DOHH2 (cell line): ENCODE results near the gene PRELP.

Source experiments
- H3F3A ChIP-seq: fragments of 200-600 bp; sonication (generic), shearing (Covaris generic); 2 replicates; pipeline ENCODE4 v1.6.0; 2016; ENCODE audit warnings: antibody characterized with exemption, mild to moderate bottlenecking; ENCODE audit not compliant: control insufficient read depth, insufficient read depth
- H3K27ac ChIP-seq: fragments of 200-600 bp; sonication (generic); 2 replicates; pipeline ENCODE4 v1.5.1; 2014; ENCODE audit warnings: low read depth, mild to moderate bottlenecking, low read length, moderate library complexity
- H3K27me3 ChIP-seq: fragments of 200-600 bp; sonication (generic); 2 replicates; pipeline ENCODE4 v1.6.1; 2014; ENCODE audit warnings: mild to moderate bottlenecking, low read length, mixed read lengths; ENCODE audit not compliant: control insufficient read depth
- H3K36me3 ChIP-seq: fragments of 200-600 bp; sonication (generic); 2 replicates; pipeline ENCODE4 v1.6.1; 2014; ENCODE audit warnings: mild to moderate bottlenecking, low read length, moderate library complexity, mixed read lengths; ENCODE audit not compliant: control insufficient read depth
- H3K4me1 ChIP-seq: fragments of 200-600 bp; sonication (generic); 2 replicates; pipeline ENCODE4 v1.6.1; 2014; ENCODE audit warnings: mild to moderate bottlenecking, low read length, mixed read lengths; ENCODE audit not compliant: control insufficient read depth
- H3K4me2 ChIP-seq: fragments of 200-600 bp; sonication (generic); 2 replicates; pipeline ENCODE4 v1.6.0; 2014; ENCODE audit warnings: mild to moderate bottlenecking, low read length, moderate library complexity
- H3K4me3 ChIP-seq: fragments of 200-600 bp; sonication (generic); 2 replicates; pipeline ENCODE4 v1.5.1; 2014; ENCODE audit warnings: mild to moderate bottlenecking, low read length, mixed read lengths
- H3K79me2 ChIP-seq: fragments of 200-600 bp; sonication (generic); 2 replicates; pipeline ENCODE4 v1.6.1; 2014; ENCODE audit warnings: mild to moderate bottlenecking, low read length, mixed read lengths; ENCODE audit not compliant: control insufficient read depth
- H3K9me2 ChIP-seq: fragments of 200-600 bp; sonication (generic); replicated peaks from 2 replicates; pipeline ENCODE4 v1.6.1; 2014; ENCODE audit warnings: mild to moderate bottlenecking, low read length, mixed read lengths; ENCODE audit not compliant: control insufficient read depth
- H3K9me3 ChIP-seq: fragments of 200-600 bp; sonication (generic); 2 replicates; pipeline ENCODE4 v1.6.1; 2014; ENCODE audit warnings: antibody characterized with exemption, low read length, mixed read lengths; ENCODE audit not compliant: control insufficient read depth, insufficient read depth
- H4K20me1 ChIP-seq: fragments of 200-600 bp; sonication (generic); 2 replicates; pipeline ENCODE4 v1.6.0; 2014; ENCODE audit warnings: low read depth, mild to moderate bottlenecking, antibody characterized with exemption, low read length, moderate library complexity; ENCODE audit not compliant: control insufficient read depth, insufficient read depth
- CTCF ChIP-seq: fragments of 200-600 bp; sonication (generic); IDR thresholded peaks from one replicate; pipeline ENCODE4 v1.5.1; 2014; ENCODE audit warnings: antibody characterized with exemption, mild to moderate bottlenecking, low read depth, low read length; ENCODE audit not compliant: poor library complexity, severe bottlenecking
- EZH2phosphoT487 ChIP-seq: fragments of 200-600 bp; sonication (generic); IDR thresholded peaks from 2 replicates; pipeline ENCODE4 v1.6.1; 2017; ENCODE audit warnings: borderline replicate concordance, mild to moderate bottlenecking, antibody characterized with exemption, low read length, moderate library complexity, mixed read lengths

Gene PRELP

GRCh38 chr1:203504400-203505250, 29.0 kb downstream of the PRELP start:
- Histone ChIP-seq H3K4me2 (no peak overlapping the region), H3K27ac (no peak overlapping the region), H3K79me2 (no peaks in the 10 kb centered on the region), H3K4me1 (no peaks in the 10 kb centered on the region), H3K9me3 (no peaks in the 10 kb centered on the region), H3K27me3 (peaks cover 11% of the 10 kb centered on the region), H3K4me3 (no peak overlapping the region), H4K20me1 (no peaks in the 10 kb centered on the region), H3K36me3 (no peaks in the 10 kb centered on the region), H3K9me2 (no peaks in the 10 kb centered on the region), H3F3A (no peaks in the 10 kb centered on the region)
- TF ChIP-seq EZH2phosphoT487 (no peak), CTCF (peak; percentile 91)

- peaks cover 11% of the 10 kb centered on the region for H3K27me3 ChIP-seq
- TF ChIP-seq CTCF, result no peak
- TF ChIP-seq EZH2phosphoT487, result no peak
Observed at GRCh38 chr1:203505526-203506204, 30.1 kb downstream of the PRELP start.

GRCh38 chr1:203506858-203507626, 31.4 kb downstream of the PRELP start:
- Histone ChIP-seq H3K4me1 (no peaks in the 10 kb centered on the region), H3K27me3 (peaks cover 9% of the 10 kb centered on the region), H3K9me2 (no peaks in the 10 kb centered on the region), H3K4me2 (no peak overlapping the region), H3K9me3 (no peaks in the 10 kb centered on the region), H3K36me3 (no peaks in the 10 kb centered on the region), H4K20me1 (no peaks in the 10 kb centered on the region), H3F3A (no peaks in the 10 kb centered on the region), H3K27ac (no peak overlapping the region), H3K79me2 (no peaks in the 10 kb centered on the region), H3K4me3 (no peak overlapping the region)
- TF ChIP-seq EZH2phosphoT487, result no peak
- no peak for TF ChIP-seq CTCF

More at GRCh38 chr1:203505526-203506204, 30.1 kb downstream of the PRELP start:
- H3K4me3 ChIP-seq, result no peak overlapping the region
- no peaks in the 10 kb centered on the region for H3K9me2 ChIP-seq
- H3K36me3 ChIP-seq, result no peaks in the 10 kb centered on the region
- no peak overlapping the region for H3K4me2 ChIP-seq
- H3F3A ChIP-seq, result no peaks in the 10 kb centered on the region
- no peaks in the 10 kb centered on the region for H3K9me3 ChIP-seq
- H3K4me1 ChIP-seq, result no peaks in the 10 kb centered on the region
- H4K20me1 ChIP-seq, result no peaks in the 10 kb centered on the region
- H3K27ac ChIP-seq, result no peak overlapping the region
- no peaks in the 10 kb centered on the region for H3K79me2 ChIP-seq
